ENCODE measurements around the gene PISD.

Gene PISD

DNA sequence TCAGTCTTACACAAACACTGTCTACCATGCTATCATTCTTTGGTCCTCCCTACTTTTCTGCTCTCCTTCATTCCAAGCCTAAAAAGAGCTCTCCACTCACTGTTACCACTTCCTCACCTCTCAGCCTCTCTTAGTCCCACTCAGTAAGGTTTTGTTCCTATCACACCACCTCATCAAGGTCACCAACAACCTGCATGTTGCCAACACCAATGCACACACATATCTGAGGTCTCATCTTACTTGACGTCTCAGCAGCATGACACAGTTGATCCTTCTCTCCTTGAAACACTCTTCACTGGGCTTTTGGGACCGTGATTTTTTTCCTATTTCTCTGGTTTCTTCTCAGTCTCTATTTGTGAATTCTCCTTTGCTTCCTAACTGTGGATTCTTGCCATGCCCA lies 8.1 kb downstream of the PISD start:
- Histone ChIP-seq H3K4me3 (ENCODE audit: control insufficient read depth in 1 of 7, extremely low read depth in 1 of 7, insufficient read depth in 4 of 7, low read depth in 2 of 7, low read length in 6 of 7) (no peak overlapping the region), H3K4me1 (ENCODE audit: control extremely low read depth in 1 of 4, control insufficient read depth in 4 of 4, insufficient read depth in 4 of 4, low read length in 3 of 4) (peaks cover 5 to 16% (median 10%) of the 10 kb centered on the region in 4 experiments), H3K9me3 (ENCODE audit: control extremely low read depth in 1 of 5, control insufficient read depth in 4 of 5, insufficient read depth in 2 of 5, low read depth in 1 of 5, low read length in 4 of 5) (no peaks in the 10 kb centered on the region), H3K27me3 (replicated peaks in 2 of 5; ENCODE audit: control insufficient read depth in 4 of 5, insufficient read depth in 5 of 5, low read length in 4 of 5) (no peaks in the 10 kb centered on the region), H3K36me3 (ENCODE audit: control insufficient read depth in 4 of 4, insufficient read depth in 4 of 4, low read length in 3 of 4) (peaks cover 4 to 15% (median 6%) of the 10 kb centered on the region in 4 experiments), H3K27ac (ENCODE audit: insufficient read depth in 1 of 2, low read depth in 1 of 2, low read length in 2 of 2, poor library complexity in 1 of 2, severe bottlenecking in 2 of 2) (no peak overlapping the region)
- CTCF ChIA-PET: interaction anchor here (1.2 to 2.8 kb wide), 2 partner anchors 9 to 21 kb away, joined by 4 to 10 read pairs; partner anchors contain the start of gene PISD
- POLR2A ChIA-PET: no interaction called here
- no peak for DNase-seq
- 90% methylated on average over 2 of the region's 2 CpGs for WGBS (ENCODE audit: insufficient coverage)

DNA sequence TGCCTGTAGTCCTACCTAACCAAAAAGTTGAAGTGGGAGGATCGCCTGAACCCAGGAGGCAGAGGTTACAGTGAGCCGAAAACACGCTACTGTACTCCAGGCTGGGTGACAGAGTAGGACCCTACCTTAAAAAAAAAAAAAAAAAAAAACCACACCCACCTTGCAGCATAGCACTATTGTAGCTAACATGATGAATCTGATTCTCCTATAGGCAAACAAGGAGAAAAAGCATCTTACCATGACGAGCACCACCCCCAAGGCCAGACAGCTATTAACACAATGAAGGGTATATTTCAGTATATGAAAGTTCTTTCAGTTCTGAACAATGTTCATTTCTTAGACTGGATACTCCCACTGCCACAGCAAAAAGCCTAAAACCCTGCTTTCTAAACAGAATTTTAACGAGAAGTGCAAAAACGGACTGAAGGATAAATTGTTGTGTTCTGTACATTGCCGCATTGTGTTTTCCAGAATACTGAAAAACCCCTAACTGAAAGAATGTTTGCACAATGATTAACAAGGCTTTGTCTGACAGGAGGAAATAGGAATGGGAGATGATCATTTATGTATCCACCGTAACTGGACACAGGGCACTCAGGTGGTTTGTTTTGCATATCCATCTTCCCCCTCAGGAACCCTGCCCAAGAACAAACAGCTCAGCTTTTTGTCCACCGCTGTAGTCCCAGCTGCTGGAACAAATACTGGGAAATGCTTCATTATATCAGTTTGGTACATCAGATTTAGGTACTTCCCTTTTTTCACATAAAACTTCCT lies 8.9 kb downstream of the PISD start:
- Histone ChIP-seq H3K4me1 (ENCODE audit: control extremely low read depth in 1 of 4, control insufficient read depth in 4 of 4, insufficient read depth in 4 of 4, low read length in 3 of 4) (peaks cover 5 to 16% (median 10%) of the 10 kb centered on the region in 4 experiments), H3K36me3 (ENCODE audit: control insufficient read depth in 4 of 4, insufficient read depth in 4 of 4, low read length in 3 of 4) (peaks cover 4 to 22% (median 10%) of the 10 kb centered on the region in 4 experiments), H3K4me3 (ENCODE audit: control insufficient read depth in 1 of 7, extremely low read depth in 1 of 7, insufficient read depth in 4 of 7, low read depth in 2 of 7, low read length in 6 of 7) (no peak overlapping the region), H3K9me3 (ENCODE audit: control extremely low read depth in 1 of 5, control insufficient read depth in 4 of 5, insufficient read depth in 2 of 5, low read depth in 1 of 5, low read length in 4 of 5) (no peaks in the 10 kb centered on the region), H3K27ac (ENCODE audit: insufficient read depth in 1 of 2, low read depth in 1 of 2, low read length in 2 of 2, poor library complexity in 1 of 2, severe bottlenecking in 2 of 2) (no peak overlapping the region), H3K27me3 (replicated peaks in 2 of 5; ENCODE audit: control insufficient read depth in 4 of 5, insufficient read depth in 5 of 5, low read length in 4 of 5) (no peaks in the 10 kb centered on the region)
- ChIA-PET POLR2A (interaction anchor here (0.6 kb wide), 1 partner anchor 1772 kb away, joined by 6 read pairs; no protein-coding TSS in a partner anchor), CTCF (interaction anchor here (1.2 to 2.8 kb wide), 2 partner anchors 10 to 22 kb away, joined by 4 to 10 read pairs; partner anchors contain the start of gene PISD)
- DNase-seq: no peak
- WGBS (ENCODE audit: insufficient coverage): 71% methylated on average over 4 of the region's 9 CpGs

DNA sequence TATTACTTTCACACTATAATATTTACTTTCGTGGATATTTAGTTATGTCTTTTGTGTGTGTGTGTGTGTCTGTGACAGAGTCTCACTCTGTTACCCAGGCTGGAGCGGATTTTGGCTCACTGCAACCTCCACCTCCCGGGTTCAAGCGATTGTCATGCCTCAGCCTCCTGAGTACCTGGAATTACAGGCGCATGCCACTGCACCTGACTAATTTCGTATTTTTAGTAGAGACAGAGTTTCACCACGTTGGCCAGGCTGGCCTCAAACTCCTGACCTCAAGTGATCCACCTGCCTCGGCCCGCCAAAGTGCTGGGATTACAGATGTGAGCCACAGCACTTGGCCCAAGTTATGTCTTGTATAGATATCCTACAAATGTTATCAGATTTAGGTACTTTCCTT lies 9.9 kb downstream of the PISD start:
- 93% methylated on average over 5 of the region's 9 CpGs for WGBS (ENCODE audit: insufficient coverage)
- Histone ChIP-seq H3K9me3 (ENCODE audit: control extremely low read depth in 1 of 5, control insufficient read depth in 4 of 5, insufficient read depth in 2 of 5, low read depth in 1 of 5, low read length in 4 of 5) (no peaks in the 10 kb centered on the region), H3K4me1 (ENCODE audit: control extremely low read depth in 1 of 4, control insufficient read depth in 4 of 4, insufficient read depth in 4 of 4, low read length in 3 of 4) (peaks cover 5 to 16% (median 10%) of the 10 kb centered on the region in 4 experiments), H3K36me3 (ENCODE audit: control insufficient read depth in 4 of 4, insufficient read depth in 4 of 4, low read length in 3 of 4) (peaks cover 9 to 31% (median 18%) of the 10 kb centered on the region in 4 experiments), H3K27ac (ENCODE audit: insufficient read depth in 1 of 2, low read depth in 1 of 2, low read length in 2 of 2, poor library complexity in 1 of 2, severe bottlenecking in 2 of 2) (no peak overlapping the region), H3K27me3 (replicated peaks in 2 of 5; ENCODE audit: control insufficient read depth in 4 of 5, insufficient read depth in 5 of 5, low read length in 4 of 5) (no peaks in the 10 kb centered on the region), H3K4me3 (ENCODE audit: control insufficient read depth in 1 of 7, extremely low read depth in 1 of 7, insufficient read depth in 4 of 7, low read depth in 2 of 7, low read length in 6 of 7) (no peak overlapping the region)
- CTCF ChIA-PET: interaction anchor here (2.8 kb wide), 1 partner anchor 11 kb away, joined by 10 read pairs; the partner anchor contains the start of gene PISD
- POLR2A ChIA-PET: no interaction called here
- DNase-seq: no peak

DNA sequence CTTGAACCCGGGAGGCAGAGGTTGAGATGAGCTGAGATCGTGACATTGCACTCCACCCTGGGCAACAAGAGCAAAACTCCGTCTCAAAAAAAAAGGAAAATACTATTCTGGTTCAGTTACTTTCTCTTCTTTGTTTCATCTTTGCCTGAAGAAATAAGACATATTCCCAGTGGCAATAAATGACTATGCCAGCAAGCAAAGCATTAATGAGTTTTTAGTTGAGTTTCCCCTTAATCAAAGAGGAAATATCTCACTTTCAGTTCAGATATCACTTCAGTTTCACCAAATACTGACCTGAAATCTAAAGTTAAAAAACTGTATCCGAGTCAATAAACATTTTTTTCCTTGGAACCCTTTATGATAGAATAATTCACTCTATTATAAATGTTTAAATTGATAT lies 10.4 kb downstream of the PISD start:
- CTCF ChIA-PET: no interaction called here
- peaks cover 5 to 16% (median 10%) of the 10 kb centered on the region in 4 experiments for H3K4me1 ChIP-seq (ENCODE audit: control extremely low read depth in 1 of 4, control insufficient read depth in 4 of 4, insufficient read depth in 4 of 4, low read length in 3 of 4)
- no peaks in the 10 kb centered on the region for H3K27me3 ChIP-seq (replicated peaks in 2 of 5; ENCODE audit: control insufficient read depth in 4 of 5, insufficient read depth in 5 of 5, low read length in 4 of 5)
- DNase-seq: no peak
- POLR2A ChIA-PET: no interaction called here
- 97% methylated on average over 3 of the region's 4 CpGs for WGBS (ENCODE audit: insufficient coverage)
- H3K27ac ChIP-seq (ENCODE audit: insufficient read depth in 1 of 2, low read depth in 1 of 2, low read length in 2 of 2, poor library complexity in 1 of 2, severe bottlenecking in 2 of 2): no peak overlapping the region
- H3K9me3 ChIP-seq (ENCODE audit: control extremely low read depth in 1 of 5, control insufficient read depth in 4 of 5, insufficient read depth in 2 of 5, low read depth in 1 of 5, low read length in 4 of 5): no peaks in the 10 kb centered on the region
- no peak overlapping the region for H3K4me3 ChIP-seq (ENCODE audit: control insufficient read depth in 1 of 7, extremely low read depth in 1 of 7, insufficient read depth in 4 of 7, low read depth in 2 of 7, low read length in 6 of 7)
- H3K36me3 ChIP-seq (ENCODE audit: control insufficient read depth in 4 of 4, insufficient read depth in 4 of 4, low read length in 3 of 4): peaks cover 9 to 35% (median 21%) of the 10 kb centered on the region in 4 experiments

DNA sequence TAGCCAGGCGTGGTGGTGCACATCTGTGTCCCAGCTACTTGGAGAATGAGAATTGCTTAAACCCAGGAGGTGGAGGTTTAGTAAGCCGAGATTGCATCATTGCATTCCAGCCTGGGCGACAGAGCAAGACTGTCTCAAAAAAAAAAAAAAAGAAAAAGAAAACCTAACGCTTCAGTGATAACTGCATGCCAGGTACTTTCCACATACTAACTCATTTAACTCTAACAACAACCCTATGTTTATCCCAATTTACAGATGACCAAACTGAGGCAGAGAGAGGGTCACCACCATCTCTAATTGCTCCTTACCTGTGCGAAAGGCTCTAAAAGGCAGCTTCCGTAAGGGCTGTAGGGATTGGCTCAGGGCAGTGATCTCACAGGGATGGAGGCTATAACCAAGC lies 11.6 kb downstream of the PISD start:
- H3K9me3 ChIP-seq (ENCODE audit: control extremely low read depth in 1 of 5, control insufficient read depth in 4 of 5, insufficient read depth in 2 of 5, low read depth in 1 of 5, low read length in 4 of 5): no peaks in the 10 kb centered on the region
- H3K4me1 ChIP-seq (ENCODE audit: control extremely low read depth in 1 of 4, control insufficient read depth in 4 of 4, insufficient read depth in 4 of 4, low read length in 3 of 4): peaks cover 5 to 16% (median 10%) of the 10 kb centered on the region in 4 experiments
- POLR2A ChIA-PET: no interaction called here
- no peaks in the 10 kb centered on the region for H3K27me3 ChIP-seq (replicated peaks in 2 of 5; ENCODE audit: control insufficient read depth in 4 of 5, insufficient read depth in 5 of 5, low read length in 4 of 5)
- WGBS (ENCODE audit: insufficient coverage): 96% methylated on average over 4 of the region's 6 CpGs
- no peak overlapping the region for H3K4me3 ChIP-seq (ENCODE audit: control insufficient read depth in 1 of 7, extremely low read depth in 1 of 7, insufficient read depth in 4 of 7, low read depth in 2 of 7, low read length in 6 of 7)
- H3K27ac ChIP-seq (ENCODE audit: insufficient read depth in 1 of 2, low read depth in 1 of 2, low read length in 2 of 2, poor library complexity in 1 of 2, severe bottlenecking in 2 of 2): no peak overlapping the region
- peaks cover 12 to 44% (median 22%) of the 10 kb centered on the region in 4 experiments for H3K36me3 ChIP-seq (ENCODE audit: control insufficient read depth in 4 of 4, insufficient read depth in 4 of 4, low read length in 3 of 4)
- no peak for DNase-seq
- CTCF ChIA-PET: interaction anchor here (0.6 kb wide), 1 partner anchor 17 kb away, joined by 3 read pairs; no protein-coding TSS in a partner anchor

DNA sequence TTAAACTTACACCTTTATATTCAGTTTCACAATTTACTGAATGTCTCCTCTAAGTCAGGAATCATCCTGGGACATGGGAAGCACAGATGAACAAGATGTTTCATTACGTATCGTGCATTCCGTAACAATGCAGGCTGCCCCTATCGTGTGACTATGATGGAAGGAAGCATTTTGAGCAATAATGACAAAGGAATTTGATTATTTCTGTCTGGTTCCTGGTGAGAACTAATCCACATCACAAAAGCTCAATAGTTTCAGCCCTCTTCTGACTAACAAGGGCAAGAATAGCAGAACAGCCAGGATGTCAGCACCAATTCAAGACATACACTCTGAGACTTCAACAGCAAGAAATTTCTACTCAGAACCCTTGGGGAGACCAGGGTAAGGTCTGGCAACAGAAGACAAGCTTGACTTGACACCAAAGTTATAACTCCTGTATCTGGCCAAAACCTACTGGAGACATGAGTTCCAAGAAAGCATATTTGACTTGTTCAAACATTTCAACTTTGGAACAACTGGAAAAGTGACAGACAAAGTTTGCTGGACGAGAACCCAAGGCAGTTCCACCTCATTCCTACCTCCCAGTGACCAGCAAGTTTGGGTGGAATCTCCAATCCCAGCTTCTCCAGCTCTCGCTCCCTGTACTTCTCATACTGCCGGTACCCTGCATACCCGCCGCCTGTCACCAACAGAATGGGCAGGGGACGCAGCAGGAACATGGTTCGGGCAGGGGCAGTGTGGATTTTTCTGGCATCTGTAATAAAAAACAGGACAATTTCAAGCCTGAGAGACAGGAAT lies 14.3 kb downstream of the PISD start:
- POLR2A ChIA-PET: no interaction called here
- WGBS (ENCODE audit: insufficient coverage): 98% methylated on average over 8 of the region's 11 CpGs
- Histone ChIP-seq H3K27ac (ENCODE audit: insufficient read depth in 1 of 2, low read depth in 1 of 2, low read length in 2 of 2, poor library complexity in 1 of 2, severe bottlenecking in 2 of 2) (no peak overlapping the region), H3K9me3 (ENCODE audit: control extremely low read depth in 1 of 5, control insufficient read depth in 4 of 5, insufficient read depth in 2 of 5, low read depth in 1 of 5, low read length in 4 of 5) (no peaks in the 10 kb centered on the region), H3K27me3 (replicated peaks in 2 of 5; ENCODE audit: control insufficient read depth in 4 of 5, insufficient read depth in 5 of 5, low read length in 4 of 5) (no peaks in the 10 kb centered on the region), H3K4me1 (ENCODE audit: control extremely low read depth in 1 of 4, control insufficient read depth in 4 of 4, insufficient read depth in 4 of 4, low read length in 3 of 4) (no peaks in the 10 kb centered on the region), H3K4me3 (ENCODE audit: control insufficient read depth in 1 of 7, extremely low read depth in 1 of 7, insufficient read depth in 4 of 7, low read depth in 2 of 7, low read length in 6 of 7) (no peak overlapping the region), H3K36me3 (ENCODE audit: control insufficient read depth in 4 of 4, insufficient read depth in 4 of 4, low read length in 3 of 4) (peaks cover 12 to 44% (median 29%) of the 10 kb centered on the region in 4 experiments)
- no peak for DNase-seq
- CTCF ChIA-PET: no interaction called here

DNA sequence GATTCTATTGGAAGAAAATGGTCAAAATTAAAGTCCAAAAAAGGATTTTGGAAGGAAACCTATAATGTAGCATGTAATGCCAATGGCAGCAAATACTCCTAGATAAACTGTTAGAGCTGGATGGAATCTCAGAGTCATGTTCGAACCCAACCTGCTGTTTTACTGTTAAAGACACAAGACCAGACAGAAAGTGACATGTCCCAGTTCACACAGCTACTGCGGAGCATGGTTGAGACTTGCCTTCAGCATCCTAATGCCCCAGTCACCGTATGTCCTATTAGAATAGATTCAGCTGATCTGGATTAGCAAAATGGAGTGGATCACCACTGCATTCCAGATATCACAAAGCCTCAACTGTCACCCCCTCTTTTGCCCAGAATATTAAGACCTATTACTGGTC lies 14.9 kb downstream of the PISD start:
- no peak for DNase-seq
- Histone ChIP-seq H3K36me3 (ENCODE audit: control insufficient read depth in 4 of 4, insufficient read depth in 4 of 4, low read length in 3 of 4) (peaks cover 12 to 44% (median 29%) of the 10 kb centered on the region in 4 experiments), H3K27ac (ENCODE audit: insufficient read depth in 1 of 2, low read depth in 1 of 2, low read length in 2 of 2, poor library complexity in 1 of 2, severe bottlenecking in 2 of 2) (no peak overlapping the region), H3K4me3 (ENCODE audit: control insufficient read depth in 1 of 7, extremely low read depth in 1 of 7, insufficient read depth in 4 of 7, low read depth in 2 of 7, low read length in 6 of 7) (no peak overlapping the region), H3K9me3 (ENCODE audit: control extremely low read depth in 1 of 5, control insufficient read depth in 4 of 5, insufficient read depth in 2 of 5, low read depth in 1 of 5, low read length in 4 of 5) (no peaks in the 10 kb centered on the region), H3K4me1 (ENCODE audit: control extremely low read depth in 1 of 4, control insufficient read depth in 4 of 4, insufficient read depth in 4 of 4, low read length in 3 of 4) (no peaks in the 10 kb centered on the region), H3K27me3 (replicated peaks in 2 of 5; ENCODE audit: control insufficient read depth in 4 of 5, insufficient read depth in 5 of 5, low read length in 4 of 5) (no peaks in the 10 kb centered on the region)
- 92% methylated on average over 3 of the region's 3 CpGs for WGBS (ENCODE audit: insufficient coverage)
- ChIA-PET CTCF (no interaction called here), POLR2A (no interaction called here)
